ENCODE results near the gene MLF2. TPM values are rescaled to one million over a fixed set of nuclear protein-coding genes. Genes with fewer than 3 reads are reported as not detected.
A peak's percentile ranks its signal among the peaks of the same experiment; 100 is the strongest.

The MLF2 gene
- total RNA-seq, 1 donor from 2014 or later = 172 TPM

- no peaks in the 10 kb centered on the region for H3K27me3 Mint-ChIP-seq (ENCODE audit: low read depth)
- H3K27ac Mint-ChIP-seq (ENCODE audit: unreplicated experiment) = peak overlapping the region; percentile 84
- no peak for DNase-seq (ENCODE audit: low spot score)
- H3K9me3 Mint-ChIP-seq (ENCODE audit: low read depth) = no peaks in the 10 kb centered on the region
- H3K4me1 Mint-ChIP-seq (ENCODE audit: low read depth) = peaks cover 18% of the 10 kb centered on the region
- TF ChIP-seq CTCF (IDR thresholded peaks at IDR 0.05) = peak; percentile 92
- H3K4me3 Mint-ChIP-seq (ENCODE audit: unreplicated experiment) = no peak overlapping the region
- H3K36me3 Mint-ChIP-seq (ENCODE audit: low read depth) = peaks cover 6% of the 10 kb centered on the region
Observed at GRCh38 chr12:6735448-6736191, 17.3 kb downstream of the MLF2 start.

- Mint-ChIP-seq H3K4me3 (ENCODE audit: unreplicated experiment) (no peak overlapping the region), H3K27ac (ENCODE audit: unreplicated experiment) (peak overlapping the region; percentile 72), H3K9me3 (ENCODE audit: low read depth) (no peaks in the 10 kb centered on the region), H3K4me1 (ENCODE audit: low read depth) (peaks cover 18% of the 10 kb centered on the region), H3K27me3 (ENCODE audit: low read depth) (no peaks in the 10 kb centered on the region), H3K36me3 (ENCODE audit: low read depth) (peaks cover 11% of the 10 kb centered on the region)
- no peak for DNase-seq (ENCODE audit: low spot score)
- no peak for TF ChIP-seq CTCF (IDR thresholded peaks at IDR 0.05)
Observed at GRCh38 chr12:6734506-6735387, 18.2 kb downstream of the MLF2 start.

- DNase-seq (ENCODE audit: low spot score) = no peak
- no peak for TF ChIP-seq CTCF (IDR thresholded peaks at IDR 0.05)
- H3K4me3 Mint-ChIP-seq (ENCODE audit: unreplicated experiment) = no peak overlapping the region
- no peaks in the 10 kb centered on the region for H3K27me3 Mint-ChIP-seq (ENCODE audit: low read depth)
- H3K4me1 Mint-ChIP-seq (ENCODE audit: low read depth) = peaks cover 12% of the 10 kb centered on the region
- no peaks in the 10 kb centered on the region for H3K9me3 Mint-ChIP-seq (ENCODE audit: low read depth)
- no peak overlapping the region for H3K27ac Mint-ChIP-seq (ENCODE audit: unreplicated experiment)
- peaks cover 20% of the 10 kb centered on the region for H3K36me3 Mint-ChIP-seq (ENCODE audit: low read depth)
Observed at GRCh38 chr12:6730169-6730568, 22.8 kb downstream of the MLF2 start.

GRCh38 chr12:6729186-6729585, 23.8 kb downstream of the MLF2 start:
- Mint-ChIP-seq H3K36me3 (ENCODE audit: low read depth) (peaks cover 20% of the 10 kb centered on the region), H3K27ac (ENCODE audit: unreplicated experiment) (no peak overlapping the region), H3K4me3 (ENCODE audit: unreplicated experiment) (no peak overlapping the region), H3K27me3 (ENCODE audit: low read depth) (no peaks in the 10 kb centered on the region), H3K9me3 (ENCODE audit: low read depth) (no peaks in the 10 kb centered on the region), H3K4me1 (ENCODE audit: low read depth) (peaks cover 13% of the 10 kb centered on the region)
- no peak for TF ChIP-seq CTCF (IDR thresholded peaks at IDR 0.05)
- no peak for DNase-seq (ENCODE audit: low spot score)

- Mint-ChIP-seq H3K27me3 (ENCODE audit: low read depth) (no peaks in the 10 kb centered on the region), H3K9me3 (ENCODE audit: low read depth) (no peaks in the 10 kb centered on the region), H3K4me3 (ENCODE audit: unreplicated experiment) (peak overlapping the region; percentile 92), H3K27ac (ENCODE audit: unreplicated experiment) (no peak overlapping the region), H3K36me3 (ENCODE audit: low read depth) (peaks cover 14% of the 10 kb centered on the region), H3K4me1 (ENCODE audit: low read depth) (peaks cover 19% of the 10 kb centered on the region)
- DNase-seq (ENCODE audit: low spot score) = no peak
- no peak for TF ChIP-seq CTCF (IDR thresholded peaks at IDR 0.05)
Observed at GRCh38 chr12:6725350-6725749, 27.6 kb downstream of the MLF2 start.
